SKM-1 (cell line): ENCODE data around the gene GNA12.
A peak's percentile ranks its signal among the peaks of the same experiment; 100 is the strongest.
"Not testable (repeated sequence)": the region's sequence is repeated elsewhere in the genome, so short reads cannot be mapped to it uniquely, and the experiment has no call there.

Experiments
- DNase-seq: peaks from one replicate; lab custom pipeline; 2025; ENCODE audit not compliant: unreplicated experiment; lab: John Stamatoyannopoulos, UW

The GNA12 gene

GRCh38 chr7:2864999-2865670 is 21.0 kb upstream of the GNA12 start:
- DNase-seq = peak; percentile 31

- DNase-seq = no peak
Measured at GRCh38 chr7:2864204-2864985, 20.3 kb upstream of the GNA12 start.

GRCh38 chr7:2863461-2864066 is 19.5 kb upstream of the GNA12 start:
- DNase-seq = peak; percentile 93

GRCh38 chr7:2862831-2863361 is 18.8 kb upstream of the GNA12 start:
- no peak for DNase-seq

GRCh38 chr7:2861509-2861908 is 17.4 kb upstream of the GNA12 start:
- DNase-seq = no peak

GRCh38 chr7:2860627-2861133 is 16.6 kb upstream of the GNA12 start:
- DNase-seq = no peak

- no peak for DNase-seq
Measured at GRCh38 chr7:2859952-2860351, 15.8 kb upstream of the GNA12 start.

- DNase-seq = no peak
Measured at GRCh38 chr7:2858621-2859020, 14.5 kb upstream of the GNA12 start.

- DNase-seq = no peak
Measured at GRCh38 chr7:2856388-2857169, 12.5 kb upstream of the GNA12 start.

- DNase-seq = no peak
Measured at GRCh38 chr7:2855386-2855785, 11.3 kb upstream of the GNA12 start.

GRCh38 chr7:2853552-2853951 is 9.4 kb upstream of the GNA12 start:
- DNase-seq = not testable (repeated sequence)

GRCh38 chr7:2853147-2853546 is 9.0 kb upstream of the GNA12 start:
- no peak for DNase-seq

- DNase-seq = no peak
Measured at GRCh38 chr7:2851497-2851896, 7.4 kb upstream of the GNA12 start.

GRCh38 chr7:2849941-2850766 is 6.0 kb upstream of the GNA12 start:
- no peak for DNase-seq

GRCh38 chr7:2845034-2845592 is 1.0 kb upstream of the GNA12 start:
- DNase-seq = no peak

GRCh38 chr7:2843711-2844152 is 376 bp downstream of the GNA12 start:
- no peak for DNase-seq

GRCh38 chr7:2843191-2843685 is 870 bp downstream of the GNA12 start:
- no peak for DNase-seq

- DNase-seq = no peak
Measured at GRCh38 chr7:2841907-2842306, 2.2 kb downstream of the GNA12 start.

GRCh38 chr7:2840458-2840857 is 3.6 kb downstream of the GNA12 start:
- no peak for DNase-seq
